NCI-H226 (cell line): ENCODE data around the gene EMD.
"Not testable (repeated sequence)": the region's sequence is repeated elsewhere in the genome, so short reads cannot be mapped to it uniquely, and the experiment has no call there.

ENCODE experiments used
- DNase-seq: peaks from one replicate; pipeline ENCODE4 v3.0.0-alpha.2; 2015

EMD gene

GRCh38 chrX:154372612-154373022 lies 6.5 kb upstream of the EMD start:
- DNase-seq = no peak

DNA sequence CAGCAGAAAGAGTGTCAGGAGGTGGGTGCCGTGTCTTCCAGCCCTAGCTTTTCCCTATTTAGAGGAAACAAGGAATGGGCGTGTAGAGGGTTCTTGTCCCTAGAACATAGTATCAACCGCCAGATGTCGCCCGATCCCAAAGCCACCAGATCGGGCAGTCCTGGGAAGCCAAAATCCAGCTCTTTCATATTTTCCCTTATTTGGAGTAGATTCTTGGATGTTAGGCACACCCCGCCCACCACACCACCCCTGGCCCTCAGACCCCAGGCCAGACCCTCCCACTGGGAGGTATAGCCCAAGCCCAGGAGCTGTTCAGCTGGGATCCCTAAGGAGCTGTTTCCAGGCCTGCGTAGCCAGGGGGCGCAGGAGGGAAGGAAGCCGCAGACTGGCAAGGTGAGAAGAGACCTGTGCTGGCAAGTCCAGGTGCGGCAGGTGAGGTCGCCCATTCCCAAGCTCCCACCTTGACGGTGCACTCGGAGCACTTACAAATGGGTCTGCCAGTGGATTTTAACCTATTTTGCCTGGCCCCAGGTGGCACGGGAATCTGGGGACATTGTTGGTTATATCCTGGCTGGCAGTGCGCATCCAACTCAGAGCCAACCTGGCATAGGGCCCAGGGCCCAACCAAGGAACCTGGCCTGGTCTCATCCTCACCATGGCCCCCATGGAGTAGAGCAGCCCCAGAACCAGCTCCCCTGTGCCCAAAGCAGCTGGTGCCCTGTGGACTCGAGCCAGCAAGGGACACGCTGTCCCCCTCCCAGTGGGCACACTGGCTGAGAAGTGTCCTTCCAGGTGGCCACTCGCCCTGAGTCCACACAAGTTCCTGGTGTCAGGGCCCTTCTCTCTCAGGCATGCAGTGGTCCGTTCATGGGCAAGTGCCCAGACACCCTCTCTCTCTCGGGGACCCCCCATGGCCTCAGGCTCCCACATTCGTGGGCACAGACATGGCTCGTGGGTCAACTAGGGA lies 5.5 kb upstream of the EMD start:
- DNase-seq = peak; percentile 45

- DNase-seq = no peak
Measured at GRCh38 chrX:154374313-154375155, 4.6 kb upstream of the EMD start, which contains the start of gene FLNA. Gene FLNA, minus strand, starts transcription at chrX:154374634. Its CDS starts 3,389 bp downstream, at chrX:154371245.

- DNase-seq = no peak
Measured at GRCh38 chrX:154375156-154375504, 4.0 kb upstream of the EMD start.

- DNase-seq = no peak
Measured at GRCh38 chrX:154376774-154377173, 2.3 kb upstream of the EMD start.

- DNase-seq = peak; percentile 47
Measured at GRCh38 chrX:154378059-154378798, 866 bp upstream of the EMD start.

GRCh38 chrX:154379569-154379951 lies 465 bp downstream of the EMD start:
- DNase-seq = no peak

GRCh38 chrX:154380153-154380552 lies 1.1 kb downstream of the EMD start:
- DNase-seq = no peak

GRCh38 chrX:154380787-154381186 lies 1.7 kb downstream of the EMD start:
- DNase-seq = no peak

DNA sequence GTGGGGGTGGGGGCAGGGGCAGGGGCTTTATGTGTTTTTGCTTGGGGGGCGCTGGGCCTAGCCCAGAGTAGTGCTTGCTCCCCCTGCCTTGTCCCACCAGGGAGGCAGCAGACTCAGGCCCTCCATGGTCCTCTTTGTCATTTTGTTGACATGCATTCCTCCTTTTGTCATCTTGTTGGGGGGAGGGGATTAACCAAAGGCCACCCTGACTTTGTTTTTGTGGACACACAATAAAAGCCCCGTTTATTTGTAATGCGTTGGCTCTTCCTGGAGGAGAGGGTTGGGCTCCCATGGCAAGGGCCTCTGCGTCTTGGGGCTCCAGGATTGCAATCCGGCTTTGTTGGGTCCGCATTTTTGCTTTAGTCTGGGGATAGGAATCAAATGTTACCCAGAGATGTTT lies 2.2 kb downstream of the EMD start:
- no peak for DNase-seq

DNA sequence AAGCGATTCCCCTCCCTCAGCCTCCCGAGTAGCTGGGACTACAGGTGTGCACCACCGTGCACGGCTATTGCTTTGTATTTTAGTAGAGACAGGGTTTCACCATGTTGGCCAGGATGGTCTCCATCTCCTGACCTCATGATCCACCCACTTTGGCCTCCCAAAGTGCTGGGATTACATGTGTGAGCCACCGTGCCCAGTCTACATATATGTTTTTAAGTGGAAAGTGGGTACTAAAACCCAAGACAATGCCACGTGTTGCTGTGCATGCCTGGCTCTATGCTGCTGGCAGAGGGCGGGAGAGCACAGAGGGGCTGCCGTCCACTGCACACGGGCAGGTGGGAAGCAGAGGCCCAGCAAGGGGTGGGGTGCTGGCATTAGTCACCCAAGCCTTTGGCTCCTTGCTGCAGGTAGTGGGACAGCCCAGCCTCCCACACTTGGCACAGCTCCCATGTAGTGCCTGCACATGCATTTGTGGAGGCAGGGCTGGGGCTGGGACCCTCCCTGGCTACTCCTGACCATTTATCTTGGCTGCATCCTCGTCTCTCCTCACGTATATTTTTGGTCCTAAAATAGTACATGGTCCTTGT lies 3.5 kb downstream of the EMD start:
- no peak for DNase-seq

DNA sequence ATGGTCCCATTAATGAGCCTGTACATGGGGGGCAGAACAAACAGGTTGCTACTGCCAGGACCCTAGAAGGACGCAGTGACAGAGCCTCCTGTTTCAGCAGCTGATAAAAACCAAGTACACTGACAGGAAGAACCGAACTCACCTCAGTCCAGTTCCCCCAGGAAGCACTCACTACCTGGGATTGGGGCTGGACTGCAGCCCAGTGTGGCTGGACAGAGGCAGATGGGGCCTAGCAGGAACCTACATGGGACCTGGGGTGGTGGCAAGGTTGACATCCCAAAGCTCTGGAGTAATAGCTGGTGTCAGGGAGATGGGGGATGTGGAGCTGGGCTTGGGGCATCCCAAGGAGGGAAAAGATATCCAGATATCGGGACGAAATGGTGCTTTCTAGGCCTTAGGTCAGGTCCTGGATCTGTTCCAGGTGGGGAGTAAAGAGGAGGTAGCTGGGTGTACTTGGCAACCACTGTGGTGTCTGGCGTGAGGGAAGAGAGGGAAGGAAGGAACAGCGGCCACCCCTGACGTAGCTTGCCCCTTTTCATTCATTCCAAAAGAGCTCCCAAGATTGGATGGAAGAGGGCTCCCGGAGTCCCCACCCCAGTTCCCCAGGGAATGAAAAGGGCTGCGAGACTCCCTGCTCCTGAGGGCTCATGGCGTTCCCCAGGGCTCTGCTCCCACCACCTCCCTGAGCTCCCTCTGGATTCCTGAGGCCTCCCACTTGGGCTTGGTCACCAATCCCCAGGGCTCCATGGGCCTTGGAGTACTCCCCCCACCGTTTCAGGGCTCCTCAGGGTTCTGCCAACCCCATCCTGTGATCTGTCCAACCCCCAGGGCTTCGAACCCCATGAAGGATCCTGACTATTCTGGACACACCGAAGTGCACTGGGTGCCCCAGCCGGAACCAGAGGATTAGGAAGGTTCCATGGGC lies 4.5 kb downstream of the EMD start:
- DNase-seq = no peak

DNA sequence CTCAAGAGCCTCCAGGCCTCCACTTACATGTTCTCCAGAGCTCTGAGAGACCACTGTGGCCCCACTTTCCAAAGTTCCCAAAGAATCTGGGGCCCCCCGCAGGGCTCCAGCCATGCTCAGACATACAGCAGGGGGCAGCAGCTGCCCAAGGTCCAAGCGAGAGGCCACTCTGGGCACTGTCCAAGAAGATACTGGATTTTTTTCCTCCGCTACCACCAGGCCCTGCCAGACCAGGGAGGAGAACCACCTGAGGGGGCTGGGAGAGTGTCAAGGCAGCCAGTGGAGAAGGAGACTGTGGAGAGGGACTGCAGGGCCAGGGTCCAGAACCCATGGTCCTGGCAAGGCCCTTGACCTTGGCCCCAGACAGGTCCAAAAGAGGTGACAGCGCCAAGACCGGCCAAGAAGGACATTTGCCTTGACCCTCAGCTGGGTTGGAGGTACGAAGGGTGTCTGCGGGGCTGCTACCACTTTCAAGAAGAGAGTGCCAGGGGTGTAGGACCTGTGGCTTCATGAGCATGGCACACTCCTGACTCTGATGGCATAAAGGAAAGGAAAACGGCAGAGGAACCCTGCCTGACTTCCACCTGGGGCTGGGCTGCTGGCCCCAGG lies 5.3 kb downstream of the EMD start:
- DNase-seq = no peak

DNA sequence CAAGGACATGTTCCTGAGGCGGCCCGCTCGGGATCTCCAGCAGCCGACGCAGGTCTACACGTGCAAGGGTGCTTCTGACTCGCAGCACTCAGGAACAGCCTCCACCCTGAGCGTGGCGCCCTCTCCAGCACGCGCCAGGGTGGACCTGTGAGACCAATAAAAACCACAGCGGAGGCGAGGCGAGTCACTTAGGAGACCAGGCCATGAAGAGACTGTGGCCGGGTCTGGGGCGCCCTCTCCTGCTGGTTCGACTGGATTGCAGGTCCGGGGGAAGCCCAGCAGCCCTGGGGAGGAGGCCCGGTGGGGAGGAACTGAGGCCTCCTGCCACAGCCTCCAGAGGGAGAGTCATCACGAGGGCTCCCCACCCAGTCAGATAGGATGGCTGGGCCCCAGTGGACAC lies 9.0 kb downstream of the EMD start:
- not testable (repeated sequence) for DNase-seq

DNA sequence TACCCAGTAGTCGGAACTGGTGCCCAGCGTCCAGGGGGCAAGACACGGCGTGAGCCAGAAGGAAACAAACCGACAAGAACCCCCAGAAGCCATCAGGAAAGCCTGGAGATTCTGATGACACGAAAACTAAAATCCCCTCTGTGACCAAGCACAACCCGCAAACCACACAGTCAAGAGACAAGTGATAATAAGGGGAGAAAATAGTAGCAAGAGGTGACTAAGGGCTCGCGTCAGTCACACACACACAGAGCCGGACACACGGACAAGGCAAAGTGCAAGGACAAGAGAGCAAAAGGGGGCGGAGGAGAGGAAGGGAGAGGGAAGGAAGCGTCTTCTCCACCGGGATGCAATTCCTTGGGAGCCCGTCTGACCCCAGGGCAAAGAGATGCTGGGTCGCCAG lies 9.6 kb downstream of the EMD start:
- DNase-seq = not testable (repeated sequence)

GRCh38 chrX:154389812-154390747 lies 11.0 kb downstream of the EMD start:
- not testable (repeated sequence) for DNase-seq

DNA sequence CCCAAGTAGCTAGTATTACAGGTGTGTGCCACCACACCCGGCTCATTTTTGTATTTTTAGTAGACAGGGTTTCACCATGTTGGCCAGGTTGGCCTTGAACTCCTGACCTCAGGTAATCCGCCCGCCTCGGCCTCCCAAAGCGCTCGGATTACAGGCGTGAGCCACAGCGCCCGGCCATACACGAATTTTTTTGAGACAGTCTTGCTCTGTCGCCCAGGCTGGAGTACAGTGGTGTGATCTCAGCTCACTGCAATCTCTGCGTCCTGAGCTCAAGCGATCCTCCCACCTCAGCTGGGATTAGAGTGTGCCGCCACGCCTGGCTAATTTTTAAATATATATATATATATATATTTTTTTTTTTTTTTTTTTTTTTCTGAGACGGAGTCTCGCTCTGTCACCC lies 17.3 kb downstream of the EMD start:
- DNase-seq = not testable (repeated sequence)

DNA sequence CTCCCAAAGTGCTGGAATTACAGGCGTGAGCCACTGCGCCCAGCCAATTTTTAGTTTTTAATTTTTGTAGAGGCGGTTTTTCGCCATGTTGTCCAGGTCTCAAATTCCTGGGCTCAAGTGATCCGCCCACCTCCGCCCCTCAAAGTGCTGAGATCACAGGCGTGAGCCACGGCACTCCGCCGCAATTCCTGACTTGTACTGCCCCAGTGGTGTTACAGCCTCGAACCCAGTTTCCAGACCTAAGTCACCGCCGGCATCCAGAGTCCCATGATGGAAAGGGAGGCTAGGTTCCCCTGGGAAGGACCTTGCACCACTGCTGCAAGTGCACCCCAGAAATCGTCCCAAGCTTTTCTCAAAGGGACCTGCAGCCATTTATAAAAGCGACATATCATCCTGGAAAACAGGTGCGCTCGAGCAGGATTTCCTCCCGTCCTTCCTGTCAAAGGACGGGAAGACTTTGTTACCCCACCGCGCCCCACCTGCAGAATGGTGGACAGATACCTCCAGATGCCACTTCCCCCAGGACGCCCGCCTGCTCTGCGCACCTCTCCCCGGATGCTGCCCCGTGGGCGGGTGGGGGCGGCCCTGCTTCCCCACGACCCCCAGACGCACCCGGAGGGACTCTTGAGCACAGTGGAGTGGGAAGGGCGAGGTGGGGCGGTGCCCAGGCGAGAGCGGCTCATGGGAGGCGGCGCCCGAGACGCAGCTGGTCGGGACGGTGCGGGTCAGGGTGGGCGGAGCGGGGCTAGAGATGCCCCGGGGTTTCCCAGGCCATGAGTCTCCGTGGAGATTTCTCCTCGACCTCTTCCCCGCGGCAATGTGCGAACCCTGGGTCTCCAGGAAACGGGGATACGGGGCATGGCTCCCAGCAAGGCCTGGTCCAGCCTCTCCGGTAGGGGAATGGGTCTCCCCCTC lies 18.1 kb downstream of the EMD start:
- peak; percentile 69 for DNase-seq
